Cerebellar nuclear complex (tissue), 1 donor: Measurements from ENCODE around the gene BDH1.
A peak's percentile ranks its signal among the peaks of the same experiment; 100 is the strongest.
"Not testable (repeated sequence)": the region's sequence is repeated elsewhere in the genome, so short reads cannot be mapped to it uniquely, and the experiment has no call there.

Source experiments
- DNase-seq, 2 experiments: peaks; one replicate each; lab custom pipeline; 2025; lab: John Stamatoyannopoulos, UW

The BDH1 gene

GRCh38 chr3:197521277-197522182, 34.2 kb downstream of the BDH1 start:
- DNase-seq = no peak

- DNase-seq = no peak
Measured at GRCh38 chr3:197520311-197521276, 35.2 kb downstream of the BDH1 start.

- no peak for DNase-seq
Measured at GRCh38 chr3:197519801-197520211, 36.0 kb downstream of the BDH1 start.

GRCh38 chr3:197518881-197519421, 36.8 kb downstream of the BDH1 start:
- DNase-seq = no peak

- not testable (repeated sequence) for DNase-seq
Measured at GRCh38 chr3:197517922-197518683, 37.7 kb downstream of the BDH1 start.

- DNase-seq = not testable (repeated sequence)
Measured at GRCh38 chr3:197516890-197517606, 38.7 kb downstream of the BDH1 start.

GRCh38 chr3:197516517-197516889, 39.3 kb downstream of the BDH1 start:
- DNase-seq = no peak

GRCh38 chr3:197514786-197515355, 40.9 kb downstream of the BDH1 start:
- DNase-seq = no peak

- DNase-seq = no peak
Measured at GRCh38 chr3:197513953-197514785, 41.6 kb downstream of the BDH1 start.

- DNase-seq = no peak
Measured at GRCh38 chr3:197512691-197513571, 42.8 kb downstream of the BDH1 start.

- DNase-seq = no peak
Measured at GRCh38 chr3:197511853-197512635, 43.7 kb downstream of the BDH1 start.

- DNase-seq = no peak
Measured at GRCh38 chr3:197511130-197511529, 44.6 kb downstream of the BDH1 start.

- no peak for DNase-seq
Measured at GRCh38 chr3:197510642-197511018, 45.1 kb downstream of the BDH1 start.

GRCh38 chr3:197508924-197509775, 46.6 kb downstream of the BDH1 start:
- no peak for DNase-seq

GRCh38 chr3:197508461-197508860, 47.3 kb downstream of the BDH1 start:
- DNase-seq = peak; percentile 53 to 80

- DNase-seq = peak; percentile 79 to 88
Measured at GRCh38 chr3:197508051-197508451, 47.7 kb downstream of the BDH1 start.

GRCh38 chr3:197507541-197507940, 48.2 kb downstream of the BDH1 start:
- no peak for DNase-seq
